Left renal pelvis (tissue), 4 donors: ENCODE data around the gene MTHFSD. TPM values are rescaled to one million over a fixed set of nuclear protein-coding genes. Genes with fewer than 3 reads are reported as not detected.

Experiments used
- DNase-seq, 4 donors: peaks; one replicate each; pipeline ENCODE4 v3.0.0-alpha.2; 2013; ENCODE audit warnings: low read depth in 4 of 4, low spot score in 3 of 4
- polyA plus RNA-seq, 4 donors: library from polyadenylated mRNA; unstranded; fragments of 120-200 nt; gene quantifications; one replicate each; pipeline ENCODE4 v1.2.1, GENCODE V29; 2013; ENCODE audit not compliant: insufficient read length in 4 of 4

Gene MTHFSD
- polyA plus RNA-seq, 4 donors, result 20.7 to 30.9 (median 24.8) TPM

- no peak for DNase-seq
These were observed 38.4 kb downstream of the MTHFSD start for GRCh38 chr16:86516623-86517003.

- no peak for DNase-seq
These were observed 39.0 kb downstream of the MTHFSD start for GRCh38 chr16:86515777-86516622.

GRCh38 chr16:86515413-86515776 lies 39.6 kb downstream of the MTHFSD start:
- DNase-seq, result no peak

- no peak for DNase-seq
These were observed 40.3 kb downstream of the MTHFSD start for GRCh38 chr16:86514481-86515376.

- no peak for DNase-seq
These were observed 41.4 kb downstream of the MTHFSD start for GRCh38 chr16:86513471-86514277.

- DNase-seq, result no peak
These were observed 42.1 kb downstream of the MTHFSD start for GRCh38 chr16:86512860-86513470.

- no peak for DNase-seq
These were observed 42.7 kb downstream of the MTHFSD start for GRCh38 chr16:86512301-86512859.

GRCh38 chr16:86511317-86512161 lies 43.5 kb downstream of the MTHFSD start:
- no peak for DNase-seq

- DNase-seq, result no peak
These were observed 44.4 kb downstream of the MTHFSD start, which contains the start of gene FOXF1 for GRCh38 chr16:86510465-86511261. FOXF1 (plus strand) TSS chr16:86510527; CDS start chr16:86510570, 43 bp downstream.

GRCh38 chr16:86509759-86510464 lies 45.1 kb downstream of the MTHFSD start:
- DNase-seq, result no peak

GRCh38 chr16:86508947-86509758 lies 45.9 kb downstream of the MTHFSD start:
- DNase-seq, result no peak

- DNase-seq, result no peak
These were observed 46.7 kb downstream of the MTHFSD start for GRCh38 chr16:86508028-86508946.

- no peak for DNase-seq
These were observed 47.6 kb downstream of the MTHFSD start for GRCh38 chr16:86507173-86508027.

- no peak for DNase-seq
These were observed 48.9 kb downstream of the MTHFSD start for GRCh38 chr16:86505899-86506864.
